CD4-positive, alpha-beta T cell treated with Interleukin-6 at 100 ng/mL for 8 hours (primary cell): ENCODE results near the gene BIK.
"Not testable (repeated sequence)": the region's sequence is repeated elsewhere in the genome, so short reads cannot be mapped to it uniquely, and the experiment has no call there.

Source experiments
- DNase-seq: peaks from one replicate; pipeline ENCODE4 v3.0.0-alpha.2; 2020; ENCODE audit warnings: mixed read lengths, low spot score

Gene BIK, protein sequence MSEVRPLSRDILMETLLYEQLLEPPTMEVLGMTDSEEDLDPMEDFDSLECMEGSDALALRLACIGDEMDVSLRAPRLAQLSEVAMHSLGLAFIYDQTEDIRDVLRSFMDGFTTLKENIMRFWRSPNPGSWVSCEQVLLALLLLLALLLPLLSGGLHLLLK

DNA sequence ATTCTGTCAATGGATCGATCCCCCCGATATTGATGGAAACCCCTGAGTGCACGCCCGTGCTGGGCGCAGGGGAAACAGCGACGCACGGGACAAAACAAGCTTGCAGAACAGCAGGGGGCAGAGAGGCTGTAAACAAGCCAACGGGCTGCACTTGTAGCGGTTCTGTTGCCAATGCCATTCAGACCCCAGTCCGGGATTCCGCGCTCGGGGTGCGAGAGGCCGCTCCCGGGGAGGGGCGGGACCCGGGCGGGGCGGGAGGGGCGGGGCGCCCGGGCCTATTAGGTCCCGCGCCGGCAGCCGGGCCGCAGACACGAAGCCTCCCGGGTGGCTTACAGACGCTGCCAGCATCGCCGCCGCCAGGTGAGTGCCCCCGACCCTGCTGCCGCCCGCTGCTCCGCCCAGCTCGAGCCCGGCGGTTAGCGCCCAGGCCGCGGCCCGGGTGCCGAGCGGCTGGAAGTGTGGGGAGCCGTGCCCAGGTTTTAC is at the start of gene BIK:
BIK (plus strand) TSS at position 307 of the 483 bp plus-strand sequence. CDS start 13,273 bp downstream, outside the sequence.
- peak; percentile 35 for DNase-seq

DNA sequence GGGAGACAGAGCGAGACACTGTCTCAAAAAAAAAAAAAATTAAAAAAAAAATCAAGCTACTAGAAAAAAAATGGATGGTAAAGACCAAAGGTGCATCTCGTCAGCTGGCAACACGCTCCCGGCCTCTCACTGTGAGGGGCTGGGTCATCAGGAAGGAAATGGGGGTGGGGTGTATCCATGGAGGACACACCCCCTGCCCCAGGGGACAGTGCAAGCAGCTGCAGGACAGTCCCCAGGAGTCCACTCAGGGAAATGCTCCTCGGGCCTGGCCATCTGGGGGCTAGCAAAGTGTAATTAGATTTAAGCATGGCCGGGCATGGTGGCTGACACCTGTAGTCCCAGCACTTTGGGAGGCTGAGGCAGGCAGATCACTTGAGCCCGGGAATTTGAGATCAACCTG is 44.4 kb upstream of the BIK start:
- no peak for DNase-seq

DNA sequence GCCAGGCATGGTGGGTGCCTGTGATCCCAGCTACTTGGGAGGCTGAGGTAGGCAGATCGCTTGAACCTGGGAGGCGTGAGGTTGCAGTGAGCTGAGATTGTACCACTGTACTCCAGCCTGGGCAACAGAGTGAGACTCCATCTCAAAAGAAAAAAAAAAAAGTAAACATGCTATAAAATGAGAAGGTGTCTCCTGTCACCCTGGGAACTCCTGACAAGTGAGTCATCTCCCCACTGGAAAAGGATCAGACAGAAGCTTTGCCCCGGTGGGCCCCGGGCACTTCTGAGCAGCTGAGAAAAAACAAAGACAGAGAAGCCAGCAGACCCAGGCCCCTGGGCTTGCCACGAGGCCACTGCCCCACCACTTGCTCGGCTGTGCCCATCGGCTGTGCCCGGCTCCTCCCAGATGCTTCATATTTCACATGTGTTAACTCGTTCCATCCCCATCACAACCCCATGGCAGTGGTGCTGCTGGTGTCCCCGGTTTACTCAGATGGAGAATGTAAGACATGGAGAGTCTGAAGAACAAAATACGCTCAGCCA is 43.6 kb upstream of the BIK start:
- DNase-seq = no peak

DNA sequence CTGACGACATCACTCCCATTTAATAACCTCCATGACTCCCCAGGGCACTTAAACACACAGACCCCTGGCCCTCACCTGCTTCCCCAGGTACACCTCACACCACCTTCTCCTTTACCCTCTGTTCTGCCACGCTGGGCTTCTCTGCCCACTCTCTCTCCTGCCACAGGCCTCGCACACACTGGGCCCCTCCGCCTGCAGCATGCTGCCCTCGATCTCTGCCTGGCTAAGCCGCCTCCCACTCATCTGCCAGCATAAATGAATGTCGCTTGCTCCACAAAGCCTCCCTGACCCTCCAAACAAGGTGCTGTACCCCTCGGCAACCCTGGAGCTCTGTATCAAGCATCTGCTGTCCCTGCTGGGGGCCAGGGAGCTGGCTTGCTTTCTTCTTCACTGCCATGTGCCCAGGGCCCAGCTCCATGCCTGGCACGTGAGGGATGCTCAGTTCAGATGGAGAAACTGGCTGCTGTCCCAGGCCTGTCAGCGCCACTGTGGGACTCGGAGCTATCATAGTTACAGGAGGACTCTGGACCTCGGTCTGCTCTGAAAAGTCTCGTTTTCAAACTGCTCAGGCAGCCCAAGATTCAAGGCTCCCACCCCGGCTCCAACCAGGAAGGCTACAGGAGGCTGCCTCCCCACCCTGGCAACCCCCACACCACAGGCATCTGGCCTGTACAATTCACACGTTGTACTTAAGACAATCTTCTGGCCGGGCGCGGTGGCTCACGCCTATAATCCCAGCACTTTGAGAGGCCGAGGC is 33.3 kb upstream of the BIK start:
- DNase-seq = no peak

DNA sequence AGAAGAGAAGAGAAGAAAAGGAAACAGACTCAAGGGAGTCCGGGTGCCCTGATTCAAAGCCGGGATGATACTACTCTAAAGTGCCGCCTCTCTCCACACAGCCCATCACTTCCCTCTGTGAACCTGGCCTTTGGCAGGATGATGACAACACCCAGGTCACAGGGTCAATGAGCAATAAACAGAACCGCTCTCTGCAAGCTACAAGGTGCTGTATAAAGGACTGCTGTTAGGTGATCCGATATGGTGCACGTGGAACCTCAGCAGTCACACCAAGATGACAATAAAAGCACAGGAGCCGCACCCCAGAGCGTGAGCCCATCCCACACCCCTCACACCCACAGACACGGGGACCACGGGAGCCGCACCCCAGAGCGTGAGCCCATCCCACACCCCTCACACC is 32.0 kb upstream of the BIK start:
- DNase-seq = no peak

DNA sequence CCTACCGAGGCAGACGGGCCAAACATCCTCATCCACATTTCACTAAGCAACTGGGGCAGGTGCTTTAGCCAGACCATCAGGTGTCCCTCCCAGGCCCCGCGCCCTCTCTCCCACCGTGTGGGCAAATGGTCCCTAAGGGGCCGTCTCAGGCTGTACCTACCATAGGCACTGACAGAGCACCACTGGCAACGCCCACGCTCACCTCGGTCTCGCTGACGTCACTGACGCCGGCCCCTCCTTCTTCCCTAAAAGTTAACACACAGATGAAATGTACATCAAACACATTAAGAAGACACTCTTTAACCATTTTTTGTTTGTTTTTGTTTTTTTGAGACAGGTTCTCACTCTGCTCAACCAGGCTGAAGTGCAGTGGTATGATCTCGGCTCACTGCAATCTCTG is 30.8 kb upstream of the BIK start:
- DNase-seq = no peak

DNA sequence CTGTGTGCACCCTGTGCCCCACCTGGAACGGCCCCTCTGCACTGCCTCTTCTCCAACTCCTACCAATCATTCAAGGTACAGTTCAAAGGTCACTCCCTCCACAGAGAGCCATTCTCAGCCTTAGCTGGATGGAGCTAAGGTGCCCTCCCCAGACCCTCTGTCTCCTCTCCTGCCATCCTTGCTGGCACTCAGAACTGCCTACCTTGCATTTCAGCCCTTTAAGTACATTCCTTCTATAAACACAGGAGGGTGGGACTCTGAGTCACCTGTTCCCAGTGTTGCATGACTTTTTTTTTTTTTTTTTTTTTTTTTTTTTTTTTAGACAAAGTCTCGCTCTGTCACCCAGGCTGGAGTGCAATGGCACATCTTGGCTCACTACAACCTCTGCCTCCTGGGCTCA is 29.9 kb upstream of the BIK start:
- no peak for DNase-seq

DNA sequence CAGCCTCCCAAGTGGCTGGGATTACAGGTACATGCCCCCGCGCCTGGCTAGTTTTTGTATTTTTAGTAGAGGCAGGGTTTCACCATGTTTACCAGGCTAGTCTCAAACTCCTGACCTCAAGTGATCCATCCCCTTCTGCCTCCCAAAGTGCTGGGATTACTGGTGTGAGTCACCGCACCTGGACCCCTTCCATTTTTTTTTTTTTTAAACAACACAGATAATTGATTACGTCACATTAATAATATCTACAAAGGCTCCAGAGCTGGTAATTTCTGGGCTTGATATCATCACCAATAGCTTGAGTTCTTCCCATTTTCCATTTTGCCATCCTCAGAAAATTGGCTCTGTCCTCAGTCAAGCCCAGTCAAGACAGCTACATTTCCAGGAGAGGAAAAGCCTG is 28.6 kb upstream of the BIK start:
- no peak for DNase-seq

DNA sequence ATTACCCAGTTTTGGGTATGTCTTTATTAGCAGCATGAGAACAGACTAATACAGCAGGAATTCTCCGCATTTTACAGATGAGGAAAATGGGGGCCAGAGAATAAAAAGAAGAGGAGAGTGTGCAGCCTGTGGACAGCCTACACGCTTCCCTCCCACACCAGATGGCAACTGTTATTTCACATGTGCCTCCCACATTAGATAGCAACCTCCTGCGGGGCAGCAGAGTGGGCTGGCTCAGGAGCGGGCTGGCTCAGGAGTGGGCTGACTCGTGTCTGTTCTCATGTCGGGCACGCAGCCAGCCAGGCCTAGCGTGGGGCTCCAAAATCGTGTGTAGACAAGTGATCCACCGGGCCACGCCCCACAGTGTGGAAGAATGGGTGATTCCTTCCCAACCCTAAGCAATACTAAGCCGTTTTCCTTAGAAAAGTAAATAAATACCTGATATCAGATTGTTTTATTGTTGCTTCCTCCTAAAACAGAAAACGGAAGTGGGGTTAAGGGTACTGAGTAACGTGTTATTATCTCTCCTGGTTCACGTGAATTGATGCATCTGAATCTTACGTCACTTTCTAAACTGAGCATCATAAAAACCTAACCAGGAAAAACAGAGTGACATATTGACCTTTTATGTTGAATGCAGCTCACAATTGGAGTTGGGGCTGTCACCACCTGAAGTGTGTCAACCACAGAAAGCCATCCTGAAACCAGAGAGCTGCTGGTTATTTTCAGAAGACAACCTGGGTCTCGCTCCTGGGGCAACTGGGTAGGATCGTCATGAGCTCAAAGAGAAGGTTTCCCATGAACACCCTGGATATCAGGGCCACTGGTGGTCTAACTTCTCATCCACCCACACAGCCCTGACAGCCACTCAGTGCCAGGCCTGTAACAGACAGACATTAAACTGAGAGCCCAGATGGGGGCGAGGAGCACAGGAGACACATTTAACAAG is 24.6 kb upstream of the BIK start:
- no peak for DNase-seq

DNA sequence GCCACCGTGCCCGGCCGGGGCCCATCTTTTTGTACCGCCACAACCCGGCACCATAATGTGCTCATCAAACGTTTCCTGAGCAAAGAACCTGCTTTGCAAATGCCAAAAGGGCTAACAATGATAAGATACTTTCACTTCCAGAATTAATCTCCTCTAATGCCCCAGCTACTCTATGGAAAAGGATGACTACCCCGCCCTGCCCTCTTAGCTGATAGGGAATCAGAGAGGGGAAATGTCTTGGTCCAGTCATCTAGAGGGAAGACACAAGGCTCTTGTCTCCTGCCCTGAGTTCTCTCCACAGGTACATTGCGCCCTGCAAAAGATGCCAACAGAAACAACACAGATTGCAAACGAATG is 21.9 kb upstream of the BIK start:
- no peak for DNase-seq

DNA sequence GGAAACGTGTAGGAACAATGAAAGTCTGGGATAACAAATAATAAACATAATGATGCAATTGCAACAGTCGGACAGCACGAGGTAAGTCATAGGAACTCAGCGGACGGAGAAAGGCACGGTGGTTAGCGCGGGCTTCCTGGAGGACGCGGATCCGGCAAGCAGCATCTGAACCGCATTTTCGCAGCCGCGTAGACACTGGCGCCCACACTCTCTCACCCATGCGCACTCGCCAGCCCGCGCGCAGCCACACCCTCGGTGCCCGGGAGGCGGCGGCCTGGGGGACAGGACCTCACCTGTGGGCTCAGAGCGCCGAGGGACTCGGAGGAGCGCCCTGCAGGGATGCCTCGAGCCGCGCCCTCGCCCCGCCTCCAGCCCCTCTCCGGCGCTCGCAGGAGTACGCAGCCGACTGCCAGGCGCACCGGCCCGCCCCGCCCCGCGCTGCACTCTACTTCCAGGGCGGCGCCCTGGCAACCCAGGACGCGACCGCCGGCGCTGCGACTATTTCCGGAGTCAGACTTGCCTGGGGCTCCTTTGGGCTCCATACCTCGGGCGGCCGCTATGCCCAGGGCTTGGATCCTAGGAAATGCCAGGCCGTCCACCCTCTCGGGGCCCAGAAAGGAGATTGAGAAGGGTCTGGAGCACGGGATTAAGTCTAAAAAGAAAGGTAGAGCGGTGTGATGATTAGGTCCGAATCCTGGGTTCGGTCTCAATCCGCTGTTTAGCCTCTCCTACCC is 21.4 kb upstream of the BIK start, which contains the start of gene TTLL1:
TTLL1 (minus strand) TSS at position 408 of the 734 bp plus-strand sequence. CDS start 13,805 bp downstream, outside the sequence.
- DNase-seq = peak; percentile 87

DNA sequence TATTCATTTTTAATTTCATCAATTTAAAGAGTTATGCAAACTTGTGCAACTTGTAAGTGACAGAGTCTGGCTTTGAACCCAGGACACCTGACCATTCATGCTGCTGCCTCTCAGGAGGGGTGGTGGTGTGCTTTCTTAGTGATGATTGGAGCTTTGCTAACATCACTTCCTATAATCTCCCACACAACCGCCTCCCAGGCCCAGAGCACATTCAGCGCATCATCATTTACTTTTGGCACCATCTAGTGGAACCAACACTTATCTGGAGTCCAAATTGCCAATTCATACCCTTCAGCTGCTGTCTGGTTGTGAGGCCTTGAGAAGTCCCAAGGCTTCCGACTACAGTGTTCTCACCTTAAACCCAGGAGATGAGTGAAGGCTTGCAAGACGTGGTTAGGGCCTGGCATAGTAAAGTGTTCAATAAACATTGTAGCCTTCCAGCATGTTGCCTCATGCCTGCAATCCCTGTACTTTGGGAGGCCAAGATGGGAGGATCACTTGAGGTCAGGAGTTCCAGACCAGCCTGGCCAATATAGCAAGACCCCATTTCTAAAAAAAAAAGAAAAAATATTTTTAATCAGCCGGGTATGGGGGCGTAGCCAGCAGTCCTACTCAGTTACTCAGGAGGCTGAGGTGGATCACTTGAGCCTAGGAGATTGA is 20.3 kb upstream of the BIK start:
- peak; percentile 45 for DNase-seq

DNA sequence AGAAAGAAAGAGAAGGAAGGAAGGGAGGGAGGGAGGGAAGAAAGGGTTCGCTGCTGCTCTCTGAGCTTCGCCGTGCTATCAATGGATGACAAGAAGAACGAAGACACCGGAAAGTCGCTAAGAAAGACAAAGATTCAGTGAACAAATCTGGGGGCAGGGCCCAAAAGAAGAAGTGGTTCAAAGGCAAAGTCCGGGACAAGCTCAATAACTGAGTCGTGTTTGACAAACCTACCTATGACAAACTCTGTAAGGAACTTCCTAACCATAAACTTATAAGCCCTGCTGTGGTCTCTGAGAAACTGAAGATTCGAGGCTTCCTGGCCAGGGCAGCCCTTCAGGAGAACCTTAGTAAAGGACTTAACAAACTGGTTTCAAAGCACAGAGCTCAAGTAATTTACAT is 18.5 kb upstream of the BIK start:
- DNase-seq = no peak

DNA sequence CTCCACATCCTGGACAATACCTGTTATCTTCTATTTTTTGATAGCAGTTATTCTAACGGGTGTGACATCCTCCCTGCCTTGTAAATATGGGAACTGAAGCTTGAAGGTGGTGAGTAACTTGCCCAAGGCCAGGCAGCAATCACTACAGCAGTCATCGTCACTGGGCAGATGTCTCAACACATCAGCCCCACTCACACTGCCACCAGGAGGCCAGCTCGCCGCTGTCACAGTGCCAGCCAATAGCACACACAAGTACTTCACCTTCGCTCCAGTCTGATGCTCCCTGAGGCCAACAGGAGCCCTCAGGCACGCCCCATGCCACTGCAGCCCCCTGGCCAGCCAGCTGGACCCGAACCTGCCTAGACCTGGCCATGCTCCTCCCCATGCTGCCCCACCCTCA is 16.5 kb upstream of the BIK start:
- DNase-seq = no peak

DNA sequence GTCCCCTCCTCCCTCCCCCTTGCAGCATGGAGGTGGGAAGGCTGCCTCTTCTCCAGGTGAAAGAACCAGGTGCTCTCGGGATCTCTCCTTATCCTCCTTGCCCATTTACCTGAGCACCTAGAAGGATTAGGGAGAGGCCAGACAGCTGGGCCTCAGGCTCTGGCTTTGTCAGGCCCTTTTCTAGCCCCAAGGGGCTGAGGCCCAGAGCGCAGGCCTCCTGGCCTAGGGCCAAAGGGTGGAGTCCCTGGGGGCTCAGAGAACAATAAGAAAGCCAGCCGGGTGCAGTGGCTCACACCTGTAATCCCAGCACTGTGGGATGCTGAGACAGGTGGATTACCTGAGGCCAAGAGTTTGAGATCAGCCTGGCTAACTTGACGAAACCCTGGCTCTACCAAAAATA is 16.0 kb upstream of the BIK start:
- no peak for DNase-seq

DNA sequence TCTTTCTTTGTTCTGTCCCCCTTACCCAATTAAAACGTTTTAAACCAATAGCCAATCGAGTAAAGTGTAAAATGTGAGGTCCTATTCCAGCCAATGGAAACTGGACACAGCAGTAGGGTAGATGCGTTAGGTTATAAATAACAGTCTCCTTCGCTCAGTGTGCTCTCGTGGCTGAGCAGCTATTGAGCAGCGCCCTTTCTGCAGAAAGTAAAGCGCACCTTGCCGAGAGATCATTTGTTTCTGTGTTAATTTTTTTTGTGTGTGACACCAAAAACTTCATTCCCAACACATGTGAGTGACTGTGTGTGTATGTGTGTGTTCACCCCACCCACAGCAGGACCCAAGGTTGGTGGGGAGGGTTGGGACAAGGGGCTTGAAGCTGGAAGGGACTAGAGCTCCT is 14.1 kb upstream of the BIK start:
- no peak for DNase-seq

DNA sequence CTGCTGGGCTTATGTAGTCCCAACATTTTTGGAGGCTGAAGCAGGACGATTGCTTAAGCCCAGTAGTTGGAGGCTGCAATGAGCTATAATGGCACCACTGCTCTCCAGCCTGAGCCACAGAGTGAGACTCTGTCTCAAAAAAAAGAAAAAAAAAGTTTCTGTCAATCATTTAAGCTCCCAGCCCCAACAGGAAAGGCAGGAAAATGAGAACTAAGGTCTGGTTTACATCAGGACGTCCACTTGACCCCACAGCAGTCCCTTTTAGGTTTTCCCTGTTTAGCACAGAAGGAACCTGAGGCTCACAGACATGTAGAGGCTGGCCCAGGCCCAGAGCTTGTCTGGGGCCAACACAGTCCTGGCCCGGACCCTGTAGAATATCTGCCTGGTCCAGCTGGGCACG is 12.2 kb upstream of the BIK start:
- no peak for DNase-seq

DNA sequence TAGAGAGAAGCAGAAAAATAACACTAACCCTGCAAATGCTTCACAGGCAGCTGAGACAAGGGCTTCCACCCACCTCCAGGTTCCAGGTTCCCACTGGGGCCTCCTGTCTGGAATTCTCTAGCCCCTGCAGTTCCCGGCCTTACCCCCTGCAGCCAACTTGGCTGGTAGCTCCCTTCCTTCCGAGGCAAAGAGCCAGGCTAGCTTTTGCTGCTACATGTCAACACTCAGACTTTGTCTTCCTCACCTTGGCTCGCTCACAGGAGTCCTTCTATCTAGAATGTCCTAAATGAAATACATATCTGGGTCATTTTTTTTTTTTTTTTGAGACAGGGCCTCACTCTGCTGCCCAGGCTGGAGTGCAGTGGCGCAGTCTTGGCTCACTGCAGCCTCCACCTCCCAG is 11.5 kb upstream of the BIK start:
- DNase-seq = no peak

DNA sequence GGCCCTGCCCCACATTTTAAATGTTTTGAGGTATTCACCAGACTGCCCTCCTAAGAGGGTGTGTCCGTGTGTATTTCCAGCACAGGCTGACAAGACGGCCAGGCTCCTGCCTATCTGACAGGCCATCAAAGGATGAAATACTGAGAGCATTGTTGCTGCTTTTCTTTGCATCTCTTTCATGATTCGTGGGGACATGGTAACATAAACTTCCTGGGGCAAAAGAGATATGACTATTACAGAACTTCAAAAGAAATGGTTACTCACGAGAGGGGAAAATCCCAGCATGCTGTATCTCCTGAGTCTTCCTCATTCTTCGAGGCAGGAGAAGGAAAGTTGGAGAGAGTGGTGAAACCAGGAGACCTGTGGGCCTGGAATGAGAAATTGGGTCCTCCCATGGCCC is 10.3 kb upstream of the BIK start:
- DNase-seq = no peak

DNA sequence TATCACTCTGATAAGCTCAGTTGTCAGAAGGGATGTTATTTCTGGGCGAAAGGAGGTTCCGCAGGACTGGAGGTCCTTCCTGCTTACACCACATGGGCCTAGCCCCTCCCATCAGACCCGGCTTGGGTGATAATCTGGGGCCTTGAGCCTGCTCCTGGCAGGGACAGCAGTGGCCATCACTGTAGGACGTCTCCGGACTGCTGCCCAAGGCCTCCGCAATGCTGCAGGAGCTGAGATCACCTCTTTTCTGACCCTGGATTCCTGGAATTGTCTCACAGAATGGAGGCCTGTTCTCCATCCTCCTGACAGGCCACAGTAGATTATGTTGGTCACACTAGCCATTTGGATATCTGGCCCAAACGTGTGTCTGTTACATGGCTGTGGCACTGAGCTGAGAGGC is 9.2 kb upstream of the BIK start:
- no peak for DNase-seq

DNA sequence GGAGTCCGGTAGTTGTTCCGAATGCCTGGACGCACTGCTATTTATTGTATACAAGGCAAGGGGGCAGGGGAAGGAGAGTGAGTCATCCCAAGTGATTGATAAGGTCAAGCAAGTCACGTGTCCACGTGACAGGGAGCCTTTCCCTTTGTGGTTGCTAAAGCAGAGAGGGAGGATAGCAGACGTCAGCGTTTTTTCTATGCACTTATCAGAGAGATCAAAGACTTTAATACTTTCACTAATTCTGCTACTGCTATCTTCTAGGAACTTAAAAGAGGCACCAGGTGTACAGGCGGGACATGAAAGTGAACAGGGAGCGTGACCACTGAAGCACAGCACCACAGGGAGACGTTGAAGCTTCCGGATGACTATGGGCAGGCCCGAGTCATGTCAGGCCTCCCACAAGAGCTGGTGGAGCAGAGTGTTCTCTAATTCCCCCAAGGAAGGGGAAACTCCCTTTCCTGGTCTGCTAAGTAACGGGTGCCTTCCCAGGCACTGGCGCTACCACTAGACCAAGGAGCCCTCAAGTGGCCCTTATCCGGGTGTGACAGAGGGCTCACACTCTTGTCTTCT is 6.4 kb upstream of the BIK start:
- not testable (repeated sequence) for DNase-seq
